Testis (tissue), 2 donors: ENCODE data around the gene KMT5B.

ENCODE experiments used
- CTCF ChIP-seq, 3 experiments: fragments of 450-650 bp in 2 of 3; fragments of 200-600 bp in 1 of 3; sonication (generic) in 1 of 3; IDR thresholded peaks; one replicate each; pipeline ENCODE4 v1.5.1; 2016 to 2019; ENCODE audit warnings: antibody characterized with exemption in 3 of 3, mild to moderate bottlenecking in 2 of 3, moderate library complexity in 1 of 3
- POLR2A ChIP-seq: fragments of 450-650 bp; IDR thresholded peaks from one replicate; pipeline ENCODE4 v1.6.1; 2017; ENCODE audit warnings: antibody characterized with exemption, mild to moderate bottlenecking, moderate library complexity

GRCh38 chr11:68204402-68204801, 8.7 kb downstream of the KMT5B start:
- TF ChIP-seq CTCF (IDR thresholded peaks at IDR 0.05) (no peak), POLR2A (no peak)
